ENCODE results near the gene DPY19L3. TPM values are rescaled to one million over a fixed set of nuclear protein-coding genes. Genes with fewer than 3 reads are reported as not detected.

The DPY19L3 gene
- total and polyA plus RNA-seq, 2 experiments from 2014 or later: 12.9 to 51.4 TPM

GRCh38 chr19:32363175-32363574, 42.4 kb upstream of the DPY19L3 start:
- peak overlapping the region; percentile 62 for H3K27ac ChIP-seq
- no peaks in the 10 kb centered on the region for H3K27me3 ChIP-seq
- no peaks in the 10 kb centered on the region for H3K36me3 ChIP-seq (replicated peaks; ENCODE audit: insufficient read depth, low read depth)
- peak; percentile 34 for DNase-seq (ENCODE audit: low spot score)
- 78% methylated on average over 3 of the region's 3 CpGs for WGBS (ENCODE audit: low lambda C conversion rate, missing lambda C conversion rate)
- no peak overlapping the region for H3K4me2 ChIP-seq
- no peak for TF ChIP-seq EZH2 (IDR thresholded peaks at IDR 0.05; ENCODE audit: borderline replicate concordance)
- TF ChIP-seq EZH2phosphoT487 (IDR thresholded peaks at IDR 0.05; ENCODE audit: low read depth, severe bottlenecking, unreplicated experiment): no peak
- TF ChIP-seq, protein P1, sequence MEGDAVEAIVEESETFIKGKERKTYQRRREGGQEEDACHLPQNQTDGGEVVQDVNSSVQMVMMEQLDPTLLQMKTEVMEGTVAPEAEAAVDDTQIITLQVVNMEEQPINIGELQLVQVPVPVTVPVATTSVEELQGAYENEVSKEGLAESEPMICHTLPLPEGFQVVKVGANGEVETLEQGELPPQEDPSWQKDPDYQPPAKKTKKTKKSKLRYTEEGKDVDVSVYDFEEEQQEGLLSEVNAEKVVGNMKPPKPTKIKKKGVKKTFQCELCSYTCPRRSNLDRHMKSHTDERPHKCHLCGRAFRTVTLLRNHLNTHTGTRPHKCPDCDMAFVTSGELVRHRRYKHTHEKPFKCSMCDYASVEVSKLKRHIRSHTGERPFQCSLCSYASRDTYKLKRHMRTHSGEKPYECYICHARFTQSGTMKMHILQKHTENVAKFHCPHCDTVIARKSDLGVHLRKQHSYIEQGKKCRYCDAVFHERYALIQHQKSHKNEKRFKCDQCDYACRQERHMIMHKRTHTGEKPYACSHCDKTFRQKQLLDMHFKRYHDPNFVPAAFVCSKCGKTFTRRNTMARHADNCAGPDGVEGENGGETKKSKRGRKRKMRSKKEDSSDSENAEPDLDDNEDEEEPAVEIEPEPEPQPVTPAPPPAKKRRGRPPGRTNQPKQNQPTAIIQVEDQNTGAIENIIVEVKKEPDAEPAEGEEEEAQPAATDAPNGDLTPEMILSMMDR (IDR thresholded peaks at IDR 0.05; ENCODE audit: poor library complexity): no peak
- H3K4me3 ChIP-seq: no peak overlapping the region
- H2AFZ ChIP-seq: no peak overlapping the region
- H4K20me1 ChIP-seq (ENCODE audit: insufficient read depth, poor library complexity, severe bottlenecking): peaks cover 9% of the 10 kb centered on the region
- peaks cover 70% of the 10 kb centered on the region for H3K79me2 ChIP-seq
- no peaks in the 10 kb centered on the region for H3K9me2 ChIP-seq (replicated peaks; ENCODE audit: insufficient read depth)
- no peaks in the 10 kb centered on the region for H3K9me3 ChIP-seq (ENCODE audit: low read depth)
- H3K4me1 ChIP-seq (ENCODE audit: insufficient read depth): no peaks in the 10 kb centered on the region

GRCh38 chr19:32363632-32364031, 41.9 kb upstream of the DPY19L3 start:
- no peaks in the 10 kb centered on the region for H3K9me2 ChIP-seq (replicated peaks; ENCODE audit: insufficient read depth)
- 92% methylated on average over 3 of the region's 3 CpGs for WGBS (ENCODE audit: low lambda C conversion rate, missing lambda C conversion rate)
- H3K4me2 ChIP-seq: no peak overlapping the region
- no peaks in the 10 kb centered on the region for H3K4me1 ChIP-seq (ENCODE audit: insufficient read depth)
- H3K36me3 ChIP-seq (replicated peaks; ENCODE audit: insufficient read depth, low read depth): no peaks in the 10 kb centered on the region
- no peaks in the 10 kb centered on the region for H3K9me3 ChIP-seq (ENCODE audit: low read depth)
- H4K20me1 ChIP-seq (ENCODE audit: insufficient read depth, poor library complexity, severe bottlenecking): peaks cover 13% of the 10 kb centered on the region
- DNase-seq (ENCODE audit: low spot score): no peak
- H3K4me3 ChIP-seq: no peak overlapping the region
- no peaks in the 10 kb centered on the region for H3K27me3 ChIP-seq
- no peak overlapping the region for H2AFZ ChIP-seq
- peak overlapping the region; percentile 62 for H3K27ac ChIP-seq
- TF ChIP-seq EZH2 (IDR thresholded peaks at IDR 0.05; ENCODE audit: borderline replicate concordance) (no peak), EZH2phosphoT487 (IDR thresholded peaks at IDR 0.05; ENCODE audit: low read depth, severe bottlenecking, unreplicated experiment) (no peak)
- H3K79me2 ChIP-seq: peaks cover 70% of the 10 kb centered on the region

- no peaks in the 10 kb centered on the region for H3K36me3 ChIP-seq (replicated peaks; ENCODE audit: insufficient read depth, low read depth)
- peak overlapping the region; percentile 62 for H3K27ac ChIP-seq
- no peaks in the 10 kb centered on the region for H3K4me1 ChIP-seq (ENCODE audit: insufficient read depth)
- no peaks in the 10 kb centered on the region for H3K27me3 ChIP-seq
- TF ChIP-seq EZH2 (IDR thresholded peaks at IDR 0.05; ENCODE audit: borderline replicate concordance): no peak
- no peak for TF ChIP-seq EZH2phosphoT487 (IDR thresholded peaks at IDR 0.05; ENCODE audit: low read depth, severe bottlenecking, unreplicated experiment)
- peaks cover 13% of the 10 kb centered on the region for H4K20me1 ChIP-seq (ENCODE audit: insufficient read depth, poor library complexity, severe bottlenecking)
- no peaks in the 10 kb centered on the region for H3K9me2 ChIP-seq (replicated peaks; ENCODE audit: insufficient read depth)
- no peak overlapping the region for H3K4me2 ChIP-seq
- H3K9me3 ChIP-seq (ENCODE audit: low read depth): no peaks in the 10 kb centered on the region
- WGBS (ENCODE audit: low lambda C conversion rate, missing lambda C conversion rate): 90% methylated on average over 1 of the region's 1 CpG
- peaks cover 70% of the 10 kb centered on the region for H3K79me2 ChIP-seq
- no peak overlapping the region for H3K4me3 ChIP-seq
- H2AFZ ChIP-seq: no peak overlapping the region
- no peak for DNase-seq (ENCODE audit: low spot score)
These were observed 41.5 kb upstream of the DPY19L3 start for GRCh38 chr19:32364040-32364439.

DNA sequence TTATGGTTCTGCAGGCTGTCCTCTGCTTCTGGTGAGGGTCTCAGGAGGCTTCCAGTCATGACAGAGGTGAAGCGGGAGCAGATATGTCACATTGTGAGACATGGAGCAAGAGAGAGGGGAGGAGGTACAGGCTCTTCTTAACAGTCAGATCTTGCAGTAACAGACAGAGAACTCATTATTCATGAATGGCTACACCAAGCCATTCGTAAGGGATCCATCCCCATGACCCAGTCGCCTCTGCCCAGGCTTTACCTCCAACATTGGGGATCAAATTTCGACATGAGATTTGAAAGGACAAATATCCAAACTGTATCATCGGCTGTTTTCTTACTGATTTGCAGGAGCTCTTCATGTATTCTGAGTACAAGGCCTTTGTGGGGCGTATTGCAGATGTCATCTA, 38.5 kb upstream of the DPY19L3 start:
- no peak overlapping the region for H2AFZ ChIP-seq

More for the DNA sequence above, 38.5 kb upstream of the DPY19L3 start:
- no peak for DNase-seq (ENCODE audit: low spot score)
- Histone ChIP-seq H3K9me2 (replicated peaks; ENCODE audit: insufficient read depth) (no peaks in the 10 kb centered on the region), H3K4me1 (ENCODE audit: insufficient read depth) (no peaks in the 10 kb centered on the region), H3K27me3 (no peaks in the 10 kb centered on the region), H3K4me3 (no peak overlapping the region), H3K4me2 (no peak overlapping the region), H3K36me3 (replicated peaks; ENCODE audit: insufficient read depth, low read depth) (no peaks in the 10 kb centered on the region), H3K9me3 (ENCODE audit: low read depth) (no peaks in the 10 kb centered on the region), H3K27ac (no peak overlapping the region), H3K79me2 (peaks cover 79% of the 10 kb centered on the region), H4K20me1 (ENCODE audit: insufficient read depth, poor library complexity, severe bottlenecking) (peaks cover 13% of the 10 kb centered on the region)
- no peak for TF ChIP-seq EZH2phosphoT487 (IDR thresholded peaks at IDR 0.05; ENCODE audit: low read depth, severe bottlenecking, unreplicated experiment)
- TF ChIP-seq EZH2 (IDR thresholded peaks at IDR 0.05; ENCODE audit: borderline replicate concordance): no peak
- TF ChIP-seq, protein P1 (IDR thresholded peaks at IDR 0.05; ENCODE audit: poor library complexity): no peak
- WGBS (ENCODE audit: low lambda C conversion rate, missing lambda C conversion rate): 85% methylated on average over 6 of the region's 6 CpGs
